Immature natural killer cell (primary cell): ENCODE results near the gene CATSPERD. TPM values are rescaled to one million over a fixed set of nuclear protein-coding genes. Genes with fewer than 3 reads are reported as not detected.
"Not testable (repeated sequence)": the region's sequence is repeated elsewhere in the genome, so short reads cannot be mapped to it uniquely, and the experiment has no call there.

Experiments
- DNase-seq, 3 donors: peaks; one replicate each; pipeline ENCODE4 v3.0.0; 2022; ENCODE audit warnings: mixed read lengths in 1 of 3
- H3K27ac Mint-ChIP-seq, 6 donors: one replicate each; pipeline ENCODE4 v1.8.0; 2020; ENCODE audit warnings: mixed read lengths in 6 of 6, mild to moderate bottlenecking in 5 of 6, inconsistent platforms in 4 of 6, moderate library complexity in 3 of 6
- H3K27me3 Mint-ChIP-seq, 3 donors: one replicate each; pipeline ENCODE4 v1.8.0; 2020 to 2021; ENCODE audit warnings: low read depth in 3 of 3, mild to moderate bottlenecking in 3 of 3, mixed read lengths in 3 of 3, moderate library complexity in 3 of 3, inconsistent platforms in 1 of 3
- H3K36me3 Mint-ChIP-seq, 3 donors: one replicate each; pipeline ENCODE4 v1.8.0; 2020; ENCODE audit warnings: mixed read lengths in 3 of 3, inconsistent platforms in 2 of 3, mild to moderate bottlenecking in 2 of 3
- H3K4me1 Mint-ChIP-seq, 2 donors: one replicate each; pipeline ENCODE4 v1.8.0; 2020; ENCODE audit warnings: inconsistent platforms in 2 of 2, mild to moderate bottlenecking in 2 of 2, mixed read lengths in 2 of 2, moderate library complexity in 1 of 2
- H3K4me3 Mint-ChIP-seq, 5 donors: one replicate each; pipeline ENCODE4 v1.8.0; 2020; ENCODE audit warnings: mild to moderate bottlenecking in 5 of 5, mixed read lengths in 5 of 5, inconsistent platforms in 3 of 5, moderate library complexity in 3 of 5
- H3K9me3 Mint-ChIP-seq, 6 donors: one replicate each; pipeline ENCODE4 v1.8.0; 2020; ENCODE audit warnings: mild to moderate bottlenecking in 6 of 6, mixed read lengths in 6 of 6, inconsistent platforms in 4 of 6, moderate library complexity in 3 of 6
- polyA plus RNA-seq, 3 donors: library from polyadenylated mRNA; unstranded; fragments of 300-500 nt; fragmentation: Illumina TruSeq; gene quantifications; one replicate each; pipeline ENCODE4 v1.2.3, GENCODE V29; 2021

The CATSPERD gene
- polyA plus RNA-seq, 3 donors from 2014 or later, result not detected

DNA sequence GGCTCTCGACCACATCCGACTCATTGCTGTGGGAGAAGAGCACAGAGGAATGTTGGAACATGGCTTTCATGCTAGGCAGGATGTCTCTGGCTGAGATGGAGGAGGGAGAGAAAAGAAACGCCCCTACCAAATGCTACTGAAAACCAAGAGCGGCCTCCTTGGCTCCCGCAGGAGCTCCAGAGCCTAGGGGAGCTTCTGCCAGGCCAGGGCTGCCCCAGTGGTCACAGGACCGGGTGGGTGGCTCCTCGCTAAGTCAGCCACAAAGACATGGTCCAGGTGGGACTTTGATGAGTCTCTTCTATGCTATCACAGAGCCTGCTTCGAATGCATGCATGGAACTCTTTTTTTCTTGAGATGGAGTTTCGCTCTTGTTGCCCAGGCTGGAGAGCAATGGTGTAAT is 7.2 kb upstream of the CATSPERD start:
- H3K9me3 Mint-ChIP-seq, result no peaks in the 10 kb centered on the region
- peaks cover 0 to 5% (median 0%) of the 10 kb centered on the region in 3 donors for H3K36me3 Mint-ChIP-seq
- peaks cover 0 to 3% (median 2%) of the 10 kb centered on the region in 3 donors for H3K27me3 Mint-ChIP-seq
- H3K4me3 Mint-ChIP-seq, result no peak overlapping the region
- H3K4me1 Mint-ChIP-seq, result peaks cover 10 to 17% of the 10 kb centered on the region in 2 donors
- no peak overlapping the region for H3K27ac Mint-ChIP-seq
- no peak for DNase-seq

DNA sequence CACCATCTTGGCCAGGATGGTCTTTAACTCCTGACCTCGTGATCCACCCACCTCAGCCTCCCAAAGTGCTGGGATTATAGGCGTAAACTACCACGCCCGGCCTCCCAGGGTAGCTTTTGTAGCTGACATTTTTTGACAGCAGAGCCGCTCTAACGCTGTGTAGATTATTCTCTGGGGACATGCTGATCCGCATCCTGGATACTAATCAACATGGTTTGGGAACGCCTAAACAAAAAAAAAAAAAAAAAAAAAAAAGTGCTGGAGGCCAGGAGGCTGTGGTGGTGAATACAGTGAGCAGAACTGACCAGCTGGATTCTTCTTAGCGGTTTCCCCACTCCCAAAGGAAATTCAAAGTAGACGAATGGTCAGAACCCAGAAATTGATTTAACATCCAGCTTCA is 5.6 kb upstream of the CATSPERD start:
- H3K36me3 Mint-ChIP-seq, result peaks cover 0 to 5% (median 0%) of the 10 kb centered on the region in 3 donors
- peaks cover 2 to 5% (median 3%) of the 10 kb centered on the region in 3 donors for H3K27me3 Mint-ChIP-seq
- peaks cover 22 to 29% of the 10 kb centered on the region in 2 donors for H3K4me1 Mint-ChIP-seq
- no peak overlapping the region for H3K4me3 Mint-ChIP-seq
- H3K9me3 Mint-ChIP-seq, result no peaks in the 10 kb centered on the region
- H3K27ac Mint-ChIP-seq, result no peak overlapping the region
- no peak for DNase-seq

DNA sequence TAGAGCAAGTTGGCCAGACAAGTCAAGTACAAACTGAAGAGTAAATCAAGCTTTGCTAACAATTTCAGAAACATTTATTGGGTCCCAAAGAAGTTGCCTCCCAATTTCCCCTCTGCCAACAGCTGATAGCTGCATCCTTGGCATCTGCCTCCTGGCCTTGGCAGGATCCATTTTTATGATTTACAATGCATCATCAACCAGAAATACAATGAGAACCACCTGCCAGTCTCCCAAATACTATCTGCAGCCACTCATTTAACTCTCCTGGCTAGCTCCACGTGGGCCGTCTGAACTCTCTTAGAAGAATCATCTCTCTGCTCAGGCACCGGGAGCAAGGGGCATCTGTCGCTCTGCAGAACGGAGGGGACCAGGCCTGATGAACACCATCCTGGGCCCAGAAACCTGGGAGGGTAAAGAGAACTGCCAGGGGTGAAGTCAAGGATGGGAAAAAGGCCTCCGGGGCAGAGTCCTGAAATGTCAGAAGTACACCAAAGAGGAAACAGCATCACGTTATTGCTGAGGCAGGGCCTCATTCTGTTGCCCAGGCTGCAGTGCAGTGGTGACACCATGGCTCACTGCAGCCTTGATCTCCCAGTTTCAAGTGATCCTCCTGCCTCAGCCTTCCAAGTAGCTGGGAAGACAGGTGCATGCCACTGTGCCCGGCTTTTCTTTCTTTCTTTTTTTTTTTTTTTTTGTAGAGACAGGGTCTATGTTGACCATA is 3.1 kb upstream of the CATSPERD start:
- no peak for DNase-seq
- peaks cover 27 to 29% of the 10 kb centered on the region in 2 donors for H3K4me1 Mint-ChIP-seq
- H3K9me3 Mint-ChIP-seq, result no peaks in the 10 kb centered on the region
- peaks cover 9 to 13% (median 12%) of the 10 kb centered on the region in 3 donors for H3K27me3 Mint-ChIP-seq
- H3K27ac Mint-ChIP-seq, result peak overlapping the region in 4 of 6 donors; percentile 13 to 64 (median 34)
- H3K4me3 Mint-ChIP-seq, result peak overlapping the region in 3 of 5 donors; percentile 52 to 61 (median 61)
- peaks cover 0 to 5% (median 0%) of the 10 kb centered on the region in 3 donors for H3K36me3 Mint-ChIP-seq

DNA sequence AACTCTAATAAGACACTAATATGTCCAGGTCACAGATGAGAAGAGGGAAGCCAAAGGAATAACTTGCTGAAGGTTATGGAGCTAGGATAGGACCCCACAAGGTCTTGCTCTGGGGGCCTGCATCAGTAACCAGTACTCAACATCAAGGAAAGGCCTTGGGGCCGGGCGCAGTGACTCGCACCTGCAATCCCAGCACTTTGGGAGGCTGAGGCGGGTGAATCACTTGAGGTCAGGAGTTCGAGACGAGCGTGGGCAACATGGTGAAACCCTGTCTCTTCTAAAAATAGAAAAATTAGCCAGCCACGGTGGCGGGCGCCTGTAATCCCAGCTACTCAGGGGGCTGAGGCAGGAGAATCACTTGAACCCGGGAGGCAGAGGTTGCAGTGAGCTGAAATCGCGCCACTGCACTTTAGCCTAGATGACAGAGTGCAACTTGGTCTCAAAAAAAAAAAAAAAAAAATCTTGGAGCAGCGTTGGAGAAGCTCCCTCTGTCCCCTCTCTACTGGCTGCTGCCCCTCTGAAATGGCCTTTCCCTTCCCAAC is 2.3 kb upstream of the CATSPERD start:
- Mint-ChIP-seq H3K36me3 (peaks cover 0 to 5% (median 0%) of the 10 kb centered on the region in 3 donors), H3K27me3 (peaks cover 8 to 13% (median 12%) of the 10 kb centered on the region in 3 donors), H3K9me3 (no peaks in the 10 kb centered on the region), H3K27ac (peak overlapping the region in 5 of 6 donors; percentile 86 to 91 (median 89)), H3K4me3 (peak overlapping the region; percentile 80 to 93 (median 88)), H3K4me1 (peaks cover 27 to 29% of the 10 kb centered on the region in 2 donors)
- DNase-seq, result no peak

DNA sequence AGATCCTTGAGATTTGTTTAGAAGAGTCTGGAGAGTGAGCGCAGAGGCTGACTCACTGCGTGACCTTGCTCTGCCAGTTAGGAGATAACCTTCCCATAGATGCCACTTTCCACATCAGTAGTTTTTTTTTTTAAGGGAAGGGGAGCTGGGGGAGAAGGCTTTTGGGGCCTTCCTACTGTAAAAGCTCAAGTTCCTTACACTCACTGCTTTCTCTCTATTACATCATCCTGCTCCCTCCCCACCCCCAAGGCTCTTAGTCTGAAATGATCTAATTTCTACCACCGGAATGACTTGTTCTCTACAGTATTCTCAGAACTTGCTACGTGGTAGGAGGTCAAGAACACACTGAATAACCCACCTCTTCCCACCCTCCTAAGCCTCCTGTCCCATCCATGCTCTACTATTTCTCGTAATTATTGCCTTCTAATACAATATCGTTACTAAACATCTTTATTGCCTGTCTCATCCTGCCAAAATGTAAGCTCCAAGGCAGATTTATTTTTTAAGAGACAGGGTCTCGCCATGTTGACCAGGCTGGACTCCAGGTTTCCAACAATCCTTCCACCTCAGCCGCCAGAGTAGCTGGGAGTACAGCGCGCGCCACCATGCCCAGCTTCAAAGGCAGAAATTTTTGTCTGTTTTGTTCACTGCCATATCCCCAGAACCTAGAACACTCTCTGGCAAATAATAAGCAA is 1.7 kb upstream of the CATSPERD start:
- no peaks in the 10 kb centered on the region for H3K9me3 Mint-ChIP-seq
- peaks cover 8 to 13% (median 12%) of the 10 kb centered on the region in 3 donors for H3K27me3 Mint-ChIP-seq
- peaks cover 27 to 29% of the 10 kb centered on the region in 2 donors for H3K4me1 Mint-ChIP-seq
- H3K4me3 Mint-ChIP-seq, result peak overlapping the region; percentile 80 to 93 (median 88)
- H3K27ac Mint-ChIP-seq, result peak overlapping the region; percentile 85 to 91 (median 88)
- peaks cover 0 to 4% (median 0%) of the 10 kb centered on the region in 3 donors for H3K36me3 Mint-ChIP-seq
- no peak for DNase-seq

DNA sequence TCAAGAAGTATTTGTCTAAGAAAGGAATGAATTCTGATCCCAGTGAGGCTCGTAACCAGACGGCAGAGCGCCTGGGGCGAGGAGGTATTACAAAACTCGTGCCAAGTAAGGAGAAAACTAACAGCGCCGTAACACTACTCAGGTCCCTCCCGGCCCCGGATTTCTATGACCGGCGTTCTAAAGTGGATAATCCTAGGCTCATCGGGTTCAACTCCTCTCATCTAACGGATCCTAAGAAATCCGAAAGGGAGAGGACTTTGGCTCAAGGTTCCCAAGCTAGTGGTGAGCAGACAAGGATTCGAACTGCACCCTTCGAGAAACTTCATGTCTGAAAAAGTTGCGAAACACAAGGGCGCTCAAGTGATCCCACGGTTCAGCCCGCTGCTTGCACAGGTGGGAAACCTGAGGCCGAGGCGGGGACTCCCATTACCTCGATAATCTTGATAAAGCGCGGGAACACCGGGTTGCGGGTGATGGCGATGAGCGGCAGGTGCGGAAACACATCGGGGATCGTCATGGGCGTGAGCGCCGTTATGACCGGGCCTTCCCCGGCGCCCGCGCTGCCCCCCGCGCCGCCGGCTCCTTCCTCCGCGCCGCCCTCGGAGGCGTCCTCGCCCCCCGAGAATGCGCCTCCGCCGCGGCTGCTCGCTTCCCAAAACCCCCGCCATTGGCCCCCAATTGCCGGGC is 1.0 kb upstream of the CATSPERD start:
- H3K4me3 Mint-ChIP-seq, result peak overlapping the region; percentile 86 to 93 (median 91)
- H3K36me3 Mint-ChIP-seq, result no peaks in the 10 kb centered on the region
- H3K9me3 Mint-ChIP-seq, result no peaks in the 10 kb centered on the region
- H3K27ac Mint-ChIP-seq, result peak overlapping the region; percentile 86 to 95 (median 92)
- H3K4me1 Mint-ChIP-seq, result peaks cover 27 to 29% of the 10 kb centered on the region in 2 donors
- DNase-seq, result peak in 2 of 3 donors; percentile 10 to 36
- peaks cover 8 to 13% (median 12%) of the 10 kb centered on the region in 3 donors for H3K27me3 Mint-ChIP-seq

DNA sequence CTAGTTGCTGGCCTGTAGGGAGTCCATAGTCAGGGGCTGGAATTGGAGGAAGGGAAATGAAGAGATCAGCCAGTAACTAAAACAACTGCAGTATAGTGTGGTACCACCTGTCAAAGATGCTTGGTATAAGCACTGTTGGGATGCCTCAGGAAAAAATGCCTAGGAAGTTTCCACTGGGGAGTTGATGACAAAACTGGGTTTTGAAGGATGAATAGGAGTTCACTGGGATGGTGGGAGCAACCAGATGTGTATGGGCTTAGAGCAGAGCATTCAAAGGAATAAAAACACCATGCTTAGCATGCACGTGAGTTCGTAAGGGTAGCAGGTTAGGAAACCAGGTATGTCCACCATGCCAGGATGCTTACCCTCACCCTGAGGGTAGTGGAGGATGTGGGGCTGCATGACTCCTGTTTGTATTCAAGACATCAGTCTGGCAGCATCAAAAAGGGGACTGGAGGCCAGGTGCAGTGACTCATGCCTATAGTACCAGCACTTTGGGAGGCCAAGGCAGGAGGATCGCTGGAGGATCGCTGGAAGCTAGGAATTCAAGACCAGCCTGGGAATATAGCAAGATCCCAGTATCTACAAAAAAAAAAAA is 7.1 kb downstream of the CATSPERD start:
- Mint-ChIP-seq H3K9me3 (no peaks in the 10 kb centered on the region), H3K4me3 (no peak overlapping the region), H3K27ac (no peak overlapping the region), H3K4me1 (no peaks in the 10 kb centered on the region), H3K27me3 (peaks cover 0 to 3% (median 0%) of the 10 kb centered on the region in 3 donors), H3K36me3 (no peaks in the 10 kb centered on the region)
- no peak for DNase-seq

DNA sequence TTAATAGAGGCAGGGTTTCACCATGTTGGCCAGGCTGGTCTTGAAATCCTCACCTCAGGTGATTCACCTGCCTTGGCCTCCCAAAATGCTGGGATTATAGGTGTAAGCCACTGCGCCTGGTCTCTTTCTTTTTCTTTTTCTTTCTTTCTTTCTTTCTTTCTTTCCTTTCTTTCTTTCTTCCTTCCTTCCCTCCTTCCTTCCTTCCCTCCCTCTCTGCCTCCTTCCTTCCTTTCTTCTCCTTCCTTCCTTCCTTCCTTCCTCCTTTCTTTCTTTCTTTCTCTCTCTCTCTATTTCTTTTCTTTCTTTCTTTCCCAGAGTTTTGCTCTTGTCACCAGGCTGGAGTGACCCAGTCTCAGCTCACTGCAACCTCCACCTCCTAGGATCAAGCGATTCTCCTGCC is 12.7 kb downstream of the CATSPERD start:
- not testable (repeated sequence) for H3K27ac Mint-ChIP-seq, H3K4me1 Mint-ChIP-seq, H3K36me3 Mint-ChIP-seq, H3K4me3 Mint-ChIP-seq, H3K27me3 Mint-ChIP-seq, DNase-seq, H3K9me3 Mint-ChIP-seq

DNA sequence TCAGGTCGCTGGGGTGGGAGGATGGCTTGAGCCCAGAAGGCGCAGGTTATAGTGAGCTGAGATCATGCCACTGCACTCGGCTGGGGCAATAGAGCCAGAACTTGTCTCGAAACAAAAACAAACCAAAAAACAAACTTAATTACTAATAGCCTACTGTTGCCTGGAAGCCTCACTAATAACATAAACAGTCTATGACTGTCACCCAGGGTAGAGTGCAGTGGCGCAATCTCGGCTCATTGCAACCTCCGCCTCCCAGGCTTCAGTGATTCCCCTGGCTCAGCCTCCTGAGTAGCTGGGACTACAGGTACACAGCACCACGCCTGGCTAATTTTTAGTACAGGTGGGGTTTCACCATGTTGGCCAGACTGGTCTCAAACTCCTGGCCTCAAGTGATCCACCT is 18.0 kb downstream of the CATSPERD start:
- H3K36me3 Mint-ChIP-seq, result no peaks in the 10 kb centered on the region

DNA sequence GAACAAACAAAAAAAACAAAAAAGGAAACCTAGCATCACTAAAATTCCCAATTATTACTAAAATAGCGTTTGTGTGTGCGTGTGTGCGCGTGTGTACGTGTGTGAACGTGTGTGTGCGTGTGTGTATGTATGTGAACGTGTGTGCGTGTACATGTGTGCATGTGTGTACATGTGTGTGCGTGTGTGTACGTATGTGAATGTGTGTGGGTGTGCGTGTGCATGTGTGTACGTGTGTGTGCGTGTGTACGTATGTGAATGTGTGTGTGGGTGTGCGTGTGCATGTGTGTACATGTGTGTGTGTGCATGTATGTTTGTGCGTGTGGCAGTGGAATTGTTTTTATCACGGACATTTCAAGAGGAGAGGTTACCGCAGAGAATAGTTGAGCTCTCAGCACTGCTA is 21.6 kb downstream of the CATSPERD start:
- Mint-ChIP-seq H3K4me1 (no peaks in the 10 kb centered on the region), H3K4me3 (no peak overlapping the region), H3K36me3 (no peaks in the 10 kb centered on the region), H3K27ac (no peak overlapping the region), H3K27me3 (peaks cover 2 to 7% (median 6%) of the 10 kb centered on the region in 3 donors), H3K9me3 (no peaks in the 10 kb centered on the region)
- DNase-seq, result no peak

More for the DNA sequence above, 18.0 kb downstream of the CATSPERD start:
- H3K27me3 Mint-ChIP-seq, result peaks cover 0 to 2% (median 2%) of the 10 kb centered on the region in 3 donors
- H3K27ac Mint-ChIP-seq, result no peak overlapping the region
- H3K9me3 Mint-ChIP-seq, result no peaks in the 10 kb centered on the region
- no peak overlapping the region for H3K4me3 Mint-ChIP-seq
- DNase-seq, result no peak
- H3K4me1 Mint-ChIP-seq, result no peaks in the 10 kb centered on the region

DNA sequence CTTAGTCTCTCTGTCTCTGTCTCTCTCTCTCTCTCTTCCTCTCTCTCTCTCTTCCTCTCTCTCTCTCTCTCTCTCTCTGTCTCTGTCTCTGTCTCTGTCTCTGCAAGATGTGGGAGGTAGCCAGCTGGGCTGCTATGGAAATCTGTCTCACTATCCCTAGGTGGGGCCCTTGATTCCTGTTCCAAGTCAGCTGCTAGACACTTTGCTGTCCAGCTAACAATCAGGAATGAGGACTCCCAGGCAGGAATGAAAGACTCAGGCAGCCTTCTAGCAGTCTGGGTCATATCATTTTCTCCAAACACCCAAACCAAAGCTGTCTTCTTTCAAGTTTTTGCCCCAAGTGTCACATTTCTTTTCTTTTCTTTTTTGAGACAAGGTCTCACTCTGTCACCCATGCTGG is 23.2 kb downstream of the CATSPERD start:
- no peak overlapping the region for H3K4me3 Mint-ChIP-seq
- H3K9me3 Mint-ChIP-seq, result no peaks in the 10 kb centered on the region
- no peaks in the 10 kb centered on the region for H3K4me1 Mint-ChIP-seq
- H3K27me3 Mint-ChIP-seq, result peaks cover 2 to 7% (median 6%) of the 10 kb centered on the region in 3 donors
- DNase-seq, result no peak
- H3K27ac Mint-ChIP-seq, result no peak overlapping the region
- no peaks in the 10 kb centered on the region for H3K36me3 Mint-ChIP-seq

DNA sequence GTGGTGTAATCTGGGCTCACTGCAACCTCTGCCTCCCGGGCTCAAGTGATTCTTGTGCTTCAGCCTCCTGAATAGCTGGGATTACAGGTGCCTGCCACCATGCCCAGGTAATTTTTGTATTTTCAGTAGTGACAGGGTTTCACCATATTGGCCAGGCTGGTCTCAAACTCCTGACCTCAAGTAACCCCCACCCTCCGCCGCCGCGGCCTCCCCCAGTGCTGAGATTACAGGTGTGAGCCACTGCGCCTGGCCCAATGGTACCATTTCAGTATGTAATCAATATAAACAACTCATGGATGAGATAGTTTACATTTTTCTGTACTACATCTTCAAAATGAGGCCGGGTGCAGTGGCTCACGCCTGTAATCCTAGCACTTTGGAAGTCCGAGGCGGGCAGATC is 24.6 kb downstream of the CATSPERD start:
- not testable (repeated sequence) for H3K36me3 Mint-ChIP-seq, H3K9me3 Mint-ChIP-seq, H3K4me3 Mint-ChIP-seq, DNase-seq, H3K27ac Mint-ChIP-seq, H3K4me1 Mint-ChIP-seq
- H3K27me3 Mint-ChIP-seq, result peaks cover 2 to 12% (median 6%) of the 10 kb centered on the region in 3 donors

DNA sequence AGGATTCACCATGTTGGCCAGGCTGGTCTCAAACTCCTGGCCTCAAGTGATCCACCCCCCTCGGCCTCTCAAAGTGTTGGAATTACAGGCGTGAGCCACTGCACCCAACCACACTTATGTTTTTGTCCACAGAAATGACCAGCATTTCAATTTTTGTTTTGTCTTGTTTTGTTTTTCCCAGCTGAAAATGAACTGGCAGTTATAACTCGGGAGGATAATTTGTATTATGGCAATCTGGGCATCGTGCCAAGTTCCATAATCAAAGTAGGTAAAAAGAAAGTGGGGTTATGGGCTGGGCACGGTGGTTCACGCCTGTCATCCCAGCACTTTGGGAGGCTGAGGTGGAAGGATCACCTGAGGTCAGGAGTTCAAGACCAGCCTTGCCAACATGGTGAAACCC is 28.5 kb downstream of the CATSPERD start:
- H3K4me1 Mint-ChIP-seq, H3K27ac Mint-ChIP-seq, H3K36me3 Mint-ChIP-seq, H3K4me3 Mint-ChIP-seq, DNase-seq, H3K27me3 Mint-ChIP-seq, H3K9me3 Mint-ChIP-seq: not testable (repeated sequence)
